ENCODE measurements around the gene MAU2.

- no peak for TF ChIP-seq CTCF (IDR thresholded peaks at IDR 0.05 in 2 of 3, conservative IDR thresholded peaks at IDR 0.05 in 1 of 3; ENCODE audit: control insufficient read depth in 2 of 3, extremely low read depth in 1 of 3, insufficient read depth in 1 of 3, low read depth in 3 of 3, low read length in 3 of 3)
- TF ChIP-seq E2F4 (IDR thresholded peaks at IDR 0.05; ENCODE audit: low read depth, low read length): no peak
- TF ChIP-seq HCFC1 (IDR thresholded peaks at IDR 0.05; ENCODE audit: low read length): no peak
- no peak for TF ChIP-seq MLLT1 (IDR thresholded peaks at IDR 0.05)
- no peak for TF ChIP-seq RFX5 (IDR thresholded peaks at IDR 0.05; ENCODE audit: low read depth, low read length)
- TF ChIP-seq TAF1 (IDR thresholded peaks at IDR 0.05; ENCODE audit: borderline replicate concordance, low read depth, low read length): no peak
Observed at GRCh38 chr19:19279853-19280252, 40.8 kb upstream of the MAU2 start.
